Natural killer cell treated with Interleukin-12 subunit alpha and Interleukin-12 subunit beta and Interleukin-15 and Interleukin-18, amount 100 ng/mL, for 72 hours (primary cell): ENCODE results near the gene FGF5. TPM values are rescaled to one million over a fixed set of nuclear protein-coding genes. Genes with fewer than 3 reads are reported as not detected.

Source experiments
- ATAC-seq, 2 donors: fragments of 150-1000 bp; cut with Tn5 transposase in 1 of 2; sonication (Bioruptor Pico), chemical (Tn5 transposase) in 1 of 2; 2 replicates each; pipeline ENCODE4 v1.10.0; 2021
- DNase-seq: peaks from one replicate; pipeline ENCODE4 v3.0.0; 2022; ENCODE audit warnings: low spot score
- H3K27ac Mint-ChIP-seq, 2 donors: 1 replicate in 1 of 2; 2 replicates in 1 of 2; pipeline ENCODE4 v1.8.0; 2022; ENCODE audit warnings: mixed read lengths in 2 of 2, mild to moderate bottlenecking in 1 of 2, moderate library complexity in 1 of 2
- H3K27me3 Mint-ChIP-seq, 2 donors: 1 replicate in 1 of 2; 2 replicates in 1 of 2; pipeline ENCODE4 v1.8.0; 2022; ENCODE audit warnings: mixed read lengths in 2 of 2
- H3K36me3 Mint-ChIP-seq: one replicate; pipeline ENCODE4 v1.8.0; 2022; ENCODE audit warnings: mixed read lengths
- H3K4me1 Mint-ChIP-seq, 2 donors: 1 replicate in 1 of 2; 2 replicates in 1 of 2; pipeline ENCODE4 v1.8.0; 2022; ENCODE audit warnings: low read depth in 2 of 2, mixed read lengths in 2 of 2, mild to moderate bottlenecking in 1 of 2
- H3K4me3 Mint-ChIP-seq: one replicate; pipeline ENCODE4 v1.8.0; 2022; ENCODE audit warnings: mixed read lengths
- H3K9me3 Mint-ChIP-seq: 2 replicates; pipeline ENCODE4 v1.8.0; 2022; ENCODE audit warnings: mixed read lengths
- total RNA-seq, 2 donors: library from RNA; stranded (reverse); gene quantifications; one replicate each; pipeline ENCODE4 v1.2.3, GENCODE V29; 2022

FGF5 gene
- total RNA-seq, 2 donors from 2014 or later: not detected

- ATAC-seq (no peak), DNase-seq (no peak)
- H3K4me3 Mint-ChIP-seq: no peak overlapping the region
- no peak overlapping the region for H3K27ac Mint-ChIP-seq
- peaks cover 49 to 52% of the 10 kb centered on the region in 2 donors for H3K27me3 Mint-ChIP-seq
- no peaks in the 10 kb centered on the region for H3K9me3 Mint-ChIP-seq
- H3K4me1 Mint-ChIP-seq: peaks cover 5 to 6% of the 10 kb centered on the region in 2 donors
- no peaks in the 10 kb centered on the region for H3K36me3 Mint-ChIP-seq
Measured at GRCh38 chr4:80263541-80264351, 2.7 kb upstream of the FGF5 start.

- Mint-ChIP-seq H3K9me3 (no peaks in the 10 kb centered on the region), H3K4me1 (peaks cover 5 to 6% of the 10 kb centered on the region in 2 donors), H3K36me3 (no peaks in the 10 kb centered on the region), H3K27ac (no peak overlapping the region), H3K27me3 (peaks cover 49 to 54% of the 10 kb centered on the region in 2 donors), H3K4me3 (no peak overlapping the region)
- ATAC-seq (no peak), DNase-seq (no peak)
Measured at GRCh38 chr4:80264352-80264647, 2.2 kb upstream of the FGF5 start.

GRCh38 chr4:80264825-80265224 is 1.6 kb upstream of the FGF5 start:
- Mint-ChIP-seq H3K27me3 (peaks cover 51 to 53% of the 10 kb centered on the region in 2 donors), H3K27ac (no peak overlapping the region), H3K9me3 (no peaks in the 10 kb centered on the region), H3K4me1 (peaks cover 5 to 6% of the 10 kb centered on the region in 2 donors), H3K4me3 (no peak overlapping the region), H3K36me3 (no peaks in the 10 kb centered on the region)
- ATAC-seq (no peak), DNase-seq (no peak)

GRCh38 chr4:80265571-80266252 is 752 bp upstream of the FGF5 start:
- Mint-ChIP-seq H3K27ac (no peak overlapping the region), H3K9me3 (no peaks in the 10 kb centered on the region), H3K4me3 (peak overlapping the region; percentile 22), H3K27me3 (peaks cover 54 to 57% of the 10 kb centered on the region in 2 donors), H3K4me1 (peaks cover 5 to 6% of the 10 kb centered on the region in 2 donors), H3K36me3 (no peaks in the 10 kb centered on the region)
- DNase-seq (no peak), ATAC-seq (no peak)

GRCh38 chr4:80266902-80267380 is 477 bp downstream of the FGF5 start:
- no peaks in the 10 kb centered on the region for H3K36me3 Mint-ChIP-seq
- ATAC-seq (peak in 1 of 2 donors; percentile 28), DNase-seq (no peak)
- no peak overlapping the region for H3K27ac Mint-ChIP-seq
- H3K4me1 Mint-ChIP-seq: peaks cover 5 to 6% of the 10 kb centered on the region in 2 donors
- H3K4me3 Mint-ChIP-seq: peak overlapping the region; percentile 13
- peaks cover 54 to 61% of the 10 kb centered on the region in 2 donors for H3K27me3 Mint-ChIP-seq
- H3K9me3 Mint-ChIP-seq: no peaks in the 10 kb centered on the region

- no peak overlapping the region for H3K27ac Mint-ChIP-seq
- ATAC-seq: peak in 1 of 2 donors; percentile 32
Measured at GRCh38 chr4:80268081-80268823, 1.8 kb downstream of the FGF5 start.

GRCh38 chr4:80268936-80269335 is 2.5 kb downstream of the FGF5 start:
- ATAC-seq: no peak
- Mint-ChIP-seq H3K4me3 (no peak overlapping the region), H3K4me1 (peaks cover 5 to 6% of the 10 kb centered on the region in 2 donors), H3K9me3 (no peaks in the 10 kb centered on the region), H3K27me3 (peaks cover 56 to 60% of the 10 kb centered on the region in 2 donors), H3K36me3 (no peaks in the 10 kb centered on the region), H3K27ac (no peak overlapping the region)
- DNase-seq: no peak

More at GRCh38 chr4:80268081-80268823, 1.8 kb downstream of the FGF5 start:
- Mint-ChIP-seq H3K9me3 (no peaks in the 10 kb centered on the region), H3K4me3 (no peak overlapping the region), H3K27me3 (peaks cover 54% of the 10 kb centered on the region in 2 donors), H3K4me1 (peaks cover 5 to 6% of the 10 kb centered on the region in 2 donors), H3K36me3 (no peaks in the 10 kb centered on the region)
- DNase-seq: no peak

- H3K9me3 Mint-ChIP-seq: no peaks in the 10 kb centered on the region
- peaks cover 5 to 6% of the 10 kb centered on the region in 2 donors for H3K4me1 Mint-ChIP-seq
- ATAC-seq (no peak), DNase-seq (no peak)
- no peak overlapping the region for H3K27ac Mint-ChIP-seq
- peaks cover 50 to 53% of the 10 kb centered on the region in 2 donors for H3K27me3 Mint-ChIP-seq
- H3K4me3 Mint-ChIP-seq: no peak overlapping the region
- no peaks in the 10 kb centered on the region for H3K36me3 Mint-ChIP-seq
Measured at GRCh38 chr4:80270321-80270720, 3.9 kb downstream of the FGF5 start.

- Mint-ChIP-seq H3K4me3 (no peak overlapping the region), H3K27me3 (peaks cover 46 to 47% of the 10 kb centered on the region in 2 donors), H3K4me1 (peaks cover 5 to 6% of the 10 kb centered on the region in 2 donors), H3K27ac (no peak overlapping the region), H3K36me3 (no peaks in the 10 kb centered on the region), H3K9me3 (no peaks in the 10 kb centered on the region)
- no peak for DNase-seq
- ATAC-seq: no peak
Measured at GRCh38 chr4:80270868-80271267, 4.4 kb downstream of the FGF5 start.

- no peak for ATAC-seq
- Mint-ChIP-seq H3K36me3 (no peaks in the 10 kb centered on the region), H3K9me3 (no peaks in the 10 kb centered on the region), H3K27me3 (peaks cover 39% of the 10 kb centered on the region in 2 donors), H3K4me1 (peaks cover 2% of the 10 kb centered on the region in 2 donors), H3K27ac (no peak overlapping the region), H3K4me3 (no peak overlapping the region)
- DNase-seq: no peak
Measured at GRCh38 chr4:80271801-80272200, 5.3 kb downstream of the FGF5 start.

- H3K4me3 Mint-ChIP-seq: no peak overlapping the region
- no peaks in the 10 kb centered on the region for H3K9me3 Mint-ChIP-seq
- H3K36me3 Mint-ChIP-seq: no peaks in the 10 kb centered on the region
- DNase-seq: no peak
- no peaks in the 10 kb centered on the region for H3K4me1 Mint-ChIP-seq
- ATAC-seq: no peak
- peaks cover 12 to 21% of the 10 kb centered on the region in 2 donors for H3K27me3 Mint-ChIP-seq
- H3K27ac Mint-ChIP-seq: no peak overlapping the region
Measured at GRCh38 chr4:80276931-80277330, 10.5 kb downstream of the FGF5 start.

- Mint-ChIP-seq H3K9me3 (no peaks in the 10 kb centered on the region), H3K4me3 (no peak overlapping the region), H3K36me3 (no peaks in the 10 kb centered on the region), H3K27me3 (peaks cover 11 to 15% of the 10 kb centered on the region in 2 donors), H3K4me1 (no peaks in the 10 kb centered on the region), H3K27ac (no peak overlapping the region)
- ATAC-seq (no peak), DNase-seq (no peak)
Measured at GRCh38 chr4:80279751-80280150, 13.3 kb downstream of the FGF5 start.

GRCh38 chr4:80286451-80286850 is 20.0 kb downstream of the FGF5 start:
- Mint-ChIP-seq H3K27ac (no peak overlapping the region), H3K4me1 (no peaks in the 10 kb centered on the region), H3K27me3 (peaks cover 0 to 8% of the 10 kb centered on the region in 2 donors), H3K36me3 (no peaks in the 10 kb centered on the region), H3K4me3 (no peak overlapping the region), H3K9me3 (no peaks in the 10 kb centered on the region)
- DNase-seq (no peak), ATAC-seq (no peak)
